ENCODE results near the gene CHMP1B. TPM values are rescaled to one million over a fixed set of nuclear protein-coding genes. Genes with fewer than 3 reads are reported as not detected.

CHMP1B gene
- polyA plus RNA-seq, 1 donor from 2014 or later: 106 TPM

DNA sequence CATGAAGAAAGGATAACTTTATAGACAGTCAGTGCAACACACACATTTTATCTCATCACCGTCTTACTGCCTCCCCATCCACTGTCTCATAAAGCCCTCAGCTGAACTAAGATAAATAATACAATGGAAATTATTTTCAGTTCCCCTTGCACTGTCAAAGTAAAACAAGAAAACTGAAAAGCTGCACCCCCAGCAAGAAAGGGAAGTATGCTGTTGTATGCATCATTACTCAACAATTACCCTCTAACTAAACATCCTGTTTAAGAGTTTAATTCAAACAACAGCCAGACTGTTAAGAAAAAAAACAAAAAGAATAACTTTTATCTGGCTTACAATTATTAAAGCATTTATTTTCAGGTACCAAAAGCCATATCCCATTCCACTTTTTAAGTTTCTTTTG is 31.9 kb downstream of the CHMP1B start:
- Histone ChIP-seq H3F3A (ENCODE audit: insufficient read depth, low read length, poor library complexity, severe bottlenecking) (no peaks in the 10 kb centered on the region), H3K9me2 (ENCODE audit: insufficient read depth, low read length) (no peaks in the 10 kb centered on the region), H3K9me3 (ENCODE audit: low read length) (no peaks in the 10 kb centered on the region), H3K4me2 (ENCODE audit: low read length) (no peak overlapping the region), H3K9ac (ENCODE audit: low read length) (no peak overlapping the region), H3K27me3 (ENCODE audit: insufficient read depth, low read depth, low read length) (no peaks in the 10 kb centered on the region), H3K79me2 (replicated peaks; ENCODE audit: insufficient read depth, low read length) (no peaks in the 10 kb centered on the region), H3K36me3 (ENCODE audit: insufficient read depth, low read length) (peaks cover 12% of the 10 kb centered on the region), H3K4me3 (ENCODE audit: low read length) (no peak overlapping the region), H4K20me1 (ENCODE audit: insufficient read depth) (no peaks in the 10 kb centered on the region), H2AFZ (ENCODE audit: low read depth, low read length) (no peak overlapping the region), H3K27ac (ENCODE audit: low read length) (no peak overlapping the region)
- TF ChIP-seq TAF1 (IDR thresholded peaks at IDR 0.05; ENCODE audit: low read depth): no peak
- TF ChIP-seq, protein P1, sequence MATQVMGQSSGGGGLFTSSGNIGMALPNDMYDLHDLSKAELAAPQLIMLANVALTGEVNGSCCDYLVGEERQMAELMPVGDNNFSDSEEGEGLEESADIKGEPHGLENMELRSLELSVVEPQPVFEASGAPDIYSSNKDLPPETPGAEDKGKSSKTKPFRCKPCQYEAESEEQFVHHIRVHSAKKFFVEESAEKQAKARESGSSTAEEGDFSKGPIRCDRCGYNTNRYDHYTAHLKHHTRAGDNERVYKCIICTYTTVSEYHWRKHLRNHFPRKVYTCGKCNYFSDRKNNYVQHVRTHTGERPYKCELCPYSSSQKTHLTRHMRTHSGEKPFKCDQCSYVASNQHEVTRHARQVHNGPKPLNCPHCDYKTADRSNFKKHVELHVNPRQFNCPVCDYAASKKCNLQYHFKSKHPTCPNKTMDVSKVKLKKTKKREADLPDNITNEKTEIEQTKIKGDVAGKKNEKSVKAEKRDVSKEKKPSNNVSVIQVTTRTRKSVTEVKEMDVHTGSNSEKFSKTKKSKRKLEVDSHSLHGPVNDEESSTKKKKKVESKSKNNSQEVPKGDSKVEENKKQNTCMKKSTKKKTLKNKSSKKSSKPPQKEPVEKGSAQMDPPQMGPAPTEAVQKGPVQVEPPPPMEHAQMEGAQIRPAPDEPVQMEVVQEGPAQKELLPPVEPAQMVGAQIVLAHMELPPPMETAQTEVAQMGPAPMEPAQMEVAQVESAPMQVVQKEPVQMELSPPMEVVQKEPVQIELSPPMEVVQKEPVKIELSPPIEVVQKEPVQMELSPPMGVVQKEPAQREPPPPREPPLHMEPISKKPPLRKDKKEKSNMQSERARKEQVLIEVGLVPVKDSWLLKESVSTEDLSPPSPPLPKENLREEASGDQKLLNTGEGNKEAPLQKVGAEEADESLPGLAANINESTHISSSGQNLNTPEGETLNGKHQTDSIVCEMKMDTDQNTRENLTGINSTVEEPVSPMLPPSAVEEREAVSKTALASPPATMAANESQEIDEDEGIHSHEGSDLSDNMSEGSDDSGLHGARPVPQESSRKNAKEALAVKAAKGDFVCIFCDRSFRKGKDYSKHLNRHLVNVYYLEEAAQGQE (IDR thresholded peaks at IDR 0.05; ENCODE audit: borderline replicate concordance): no peak
- no peak for TF ChIP-seq EP300 (conservative IDR thresholded peaks at IDR 0.05; ENCODE audit: poor library complexity, severe bottlenecking)
- TF ChIP-seq MXI1 (conservative IDR thresholded peaks at IDR 0.05; ENCODE audit: poor library complexity, severe bottlenecking): no peak
- no peak for TF ChIP-seq CTCF (IDR thresholded peaks at IDR 0.05; ENCODE audit: poor library complexity, severe bottlenecking)
- no peak for TF ChIP-seq EZH2 (IDR thresholded peaks at IDR 0.05; ENCODE audit: borderline replicate concordance, insufficient read depth, low read length, poor library complexity, severe bottlenecking)
- no peak for TF ChIP-seq RAD21 (conservative IDR thresholded peaks at IDR 0.05)
- TF ChIP-seq POLR2AphosphoS5 (IDR thresholded peaks at IDR 0.05): no peak
- TF ChIP-seq SMC3 (conservative IDR thresholded peaks at IDR 0.05; ENCODE audit: poor library complexity): no peak

GRCh38 chr18:11884396-11885030 is 33.3 kb downstream of the CHMP1B start:
- no peaks in the 10 kb centered on the region for H3F3A ChIP-seq (ENCODE audit: insufficient read depth, low read length, poor library complexity, severe bottlenecking)
- H3K4me2 ChIP-seq (ENCODE audit: low read length): no peak overlapping the region
- no peaks in the 10 kb centered on the region for H3K27me3 ChIP-seq (ENCODE audit: insufficient read depth, low read depth, low read length)
- no peaks in the 10 kb centered on the region for H3K9me3 ChIP-seq (ENCODE audit: low read length)
- H4K20me1 ChIP-seq (ENCODE audit: insufficient read depth): no peaks in the 10 kb centered on the region
- H3K79me2 ChIP-seq (replicated peaks; ENCODE audit: insufficient read depth, low read length): no peaks in the 10 kb centered on the region
- no peaks in the 10 kb centered on the region for H3K9me2 ChIP-seq (ENCODE audit: insufficient read depth, low read length)
- no peak overlapping the region for H3K4me3 ChIP-seq (ENCODE audit: low read length)
- no peak overlapping the region for H3K27ac ChIP-seq (ENCODE audit: low read length)
- no peak overlapping the region for H2AFZ ChIP-seq (ENCODE audit: low read depth, low read length)
- H3K36me3 ChIP-seq (ENCODE audit: insufficient read depth, low read length): peaks cover 12% of the 10 kb centered on the region
- TF ChIP-seq MXI1 (conservative IDR thresholded peaks at IDR 0.05; ENCODE audit: poor library complexity, severe bottlenecking) (no peak), CTCF (IDR thresholded peaks at IDR 0.05; ENCODE audit: poor library complexity, severe bottlenecking) (no peak), EZH2 (IDR thresholded peaks at IDR 0.05; ENCODE audit: borderline replicate concordance, insufficient read depth, low read length, poor library complexity, severe bottlenecking) (no peak), RAD21 (conservative IDR thresholded peaks at IDR 0.05) (no peak), POLR2AphosphoS5 (IDR thresholded peaks at IDR 0.05) (no peak), SMC3 (conservative IDR thresholded peaks at IDR 0.05; ENCODE audit: poor library complexity) (no peak), EP300 (conservative IDR thresholded peaks at IDR 0.05; ENCODE audit: poor library complexity, severe bottlenecking) (no peak), TAF1 (IDR thresholded peaks at IDR 0.05; ENCODE audit: low read depth) (no peak)
- TF ChIP-seq, protein P1 (IDR thresholded peaks at IDR 0.05; ENCODE audit: borderline replicate concordance): no peak
- H3K9ac ChIP-seq (ENCODE audit: low read length): no peak overlapping the region
